NCI-H526 (cell line): ENCODE data around the gene AKAP14.
A peak's percentile ranks its signal among the peaks of the same experiment; 100 is the strongest.
"Not testable (repeated sequence)": the region's sequence is repeated elsewhere in the genome, so short reads cannot be mapped to it uniquely, and the experiment has no call there.

Source experiments
- DNase-seq, 2 experiments: peaks; one replicate each; lab custom pipeline; 2025; lab: John Stamatoyannopoulos, UW

The AKAP14 gene

GRCh38 chrX:119922391-119922790 is 26.7 kb downstream of the AKAP14 start:
- DNase-seq, result not testable (repeated sequence)

- no peak for DNase-seq
These were observed 39.7 kb downstream of the AKAP14 start for GRCh38 chrX:119935215-119935874.

GRCh38 chrX:119941336-119941735 is 45.6 kb downstream of the AKAP14 start:
- no peak for DNase-seq

GRCh38 chrX:119942173-119942819 is 46.6 kb downstream of the AKAP14 start:
- DNase-seq, result no peak

- DNase-seq, result peak in 1 of 2 experiments; percentile 21
These were observed 47.1 kb downstream of the AKAP14 start for GRCh38 chrX:119942831-119943184.

GRCh38 chrX:119943185-119943988 is 47.7 kb downstream of the AKAP14 start, which contains the start of gene NKAP:
Gene NKAP, minus strand, starts transcription at chrX:119943751. Its CDS starts 146 bp downstream, at chrX:119943605.
- DNase-seq, result peak; percentile 80 to 84

GRCh38 chrX:119945481-119945880 is 49.8 kb downstream of the AKAP14 start:
- DNase-seq, result no peak

- DNase-seq, result peak in 1 of 2 experiments; percentile 3
These were observed 52.7 kb downstream of the AKAP14 start for GRCh38 chrX:119948381-119948780.

GRCh38 chrX:119954374-119954773 is 58.7 kb downstream of the AKAP14 start:
- no peak for DNase-seq

- not testable (repeated sequence) for DNase-seq
These were observed 60.3 kb downstream of the AKAP14 start for GRCh38 chrX:119955807-119956570.

- DNase-seq, result no peak
These were observed 64.9 kb downstream of the AKAP14 start for GRCh38 chrX:119960625-119961024.

- DNase-seq, result not testable (repeated sequence)
These were observed 71.1 kb downstream of the AKAP14 start for GRCh38 chrX:119966837-119967236.
